Lower leg skin (tissue), 3 donors: ENCODE data around the gene ADI1.

Experiments used
- CTCF ChIP-seq, 3 donors: fragments of 450-650 bp; IDR thresholded peaks; one replicate each; pipeline ENCODE4 v1.5.1; 2016; ENCODE audit warnings: antibody characterized with exemption in 3 of 3, mild to moderate bottlenecking in 3 of 3, moderate library complexity in 2 of 3
- POLR2A ChIP-seq, 2 donors: fragments of 450-650 bp; IDR thresholded peaks; one replicate each; pipeline ENCODE4 v1.6.1; 2016 to 2017; ENCODE audit warnings: antibody characterized with exemption in 2 of 2, mild to moderate bottlenecking in 1 of 2, moderate library complexity in 1 of 2

- TF ChIP-seq CTCF (IDR thresholded peaks at IDR 0.05) (no peak), POLR2A (IDR thresholded peaks at IDR 0.05) (no peak)
Observed at GRCh38 chr2:3451926-3452671, 67.2 kb downstream of the ADI1 start.
